ENCODE measurements around the gene COPB2. TPM values are rescaled to one million over a fixed set of nuclear protein-coding genes. Genes with fewer than 3 reads are reported as not detected.
"Not testable (repeated sequence)": the region's sequence is repeated elsewhere in the genome, so short reads cannot be mapped to it uniquely, and the experiment has no call there.

Gene COPB2
- total RNA-seq = 60.0 TPM

- DNase-seq (ENCODE audit: low spot score) (peak; percentile 100), ATAC-seq (peak; percentile 97)
Measured at GRCh38 chr3:139389552-139390368, at the start of gene COPB2. TSS of gene COPB2 (minus strand) at chr3:139389647. CDS start at chr3:139389550, 97 bp downstream.

DNA sequence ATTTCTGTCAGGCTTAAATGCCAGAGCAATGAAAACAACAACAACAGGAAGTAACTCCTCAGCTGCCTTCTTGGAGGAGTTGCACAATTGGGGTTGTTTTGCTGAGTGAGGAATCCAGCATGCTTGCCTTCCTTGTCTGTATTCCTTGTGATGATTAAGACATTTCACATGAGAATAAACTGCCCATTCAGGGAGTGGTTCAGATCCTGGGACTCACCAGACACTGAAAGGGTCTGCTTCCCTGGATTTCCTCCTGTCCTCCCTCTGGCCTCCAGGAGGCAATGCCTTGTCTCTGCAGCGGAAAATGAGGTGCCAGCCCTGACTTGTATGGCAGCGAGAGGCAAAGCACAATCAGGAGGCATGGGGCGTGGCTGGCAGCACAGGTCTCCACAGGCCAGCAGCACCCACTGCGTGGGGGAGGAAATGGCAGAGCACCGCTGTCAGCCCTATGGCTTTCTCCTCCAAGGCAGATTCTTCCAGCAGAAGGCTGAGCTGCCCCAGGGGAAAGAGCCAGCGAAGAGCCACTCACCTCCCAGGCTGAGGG lies 45.4 kb upstream of the COPB2 start:
- DNase-seq (ENCODE audit: low spot score) (no peak), ATAC-seq (peak; percentile 46)

- no peak for ATAC-seq
Measured at GRCh38 chr3:139434228-139434627, 44.8 kb upstream of the COPB2 start.

DNA sequence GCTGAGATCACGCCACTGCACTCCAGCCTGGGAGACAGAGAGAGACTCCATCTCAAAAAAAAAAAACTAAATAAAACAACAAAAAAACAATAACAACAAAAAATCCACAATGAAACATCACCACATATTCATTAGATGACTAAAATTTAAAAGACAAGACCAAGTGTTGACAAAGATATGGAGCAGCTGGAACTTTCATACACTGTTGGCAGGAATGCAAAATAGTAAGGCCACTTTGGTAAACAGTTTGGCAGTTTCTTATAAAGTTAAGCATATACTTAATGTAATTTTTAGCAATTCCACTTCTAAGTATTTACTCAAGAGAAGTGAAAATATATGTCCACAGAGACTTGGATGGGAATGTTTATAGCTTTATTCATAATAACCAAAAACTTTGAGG lies 43.6 kb upstream of the COPB2 start:
- DNase-seq (ENCODE audit: low spot score) = no peak
- no peak for ATAC-seq

More at GRCh38 chr3:139434228-139434627, 44.8 kb upstream of the COPB2 start:
- DNase-seq (ENCODE audit: low spot score) = no peak

DNA sequence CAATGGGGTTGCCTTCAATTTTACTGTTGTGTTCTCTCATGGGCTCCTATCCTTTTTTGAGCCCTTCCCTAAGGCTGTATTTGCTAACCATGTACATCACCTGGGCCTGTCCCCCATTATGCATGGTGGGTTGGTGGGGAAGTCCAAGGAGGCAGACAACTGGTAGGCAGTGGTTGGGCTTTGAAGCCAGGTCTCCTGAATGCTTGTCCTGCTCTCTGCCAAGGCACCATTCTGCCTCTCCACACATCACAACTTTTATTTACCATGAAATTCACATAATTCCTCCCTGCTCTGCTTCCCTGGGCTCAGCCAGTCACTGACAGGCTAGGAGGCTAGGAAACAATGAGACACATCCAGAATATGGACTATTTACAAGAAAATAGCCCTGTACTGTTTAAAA lies 41.0 kb upstream of the COPB2 start:
- no peak for DNase-seq (ENCODE audit: low spot score)
- ATAC-seq = no peak

DNA sequence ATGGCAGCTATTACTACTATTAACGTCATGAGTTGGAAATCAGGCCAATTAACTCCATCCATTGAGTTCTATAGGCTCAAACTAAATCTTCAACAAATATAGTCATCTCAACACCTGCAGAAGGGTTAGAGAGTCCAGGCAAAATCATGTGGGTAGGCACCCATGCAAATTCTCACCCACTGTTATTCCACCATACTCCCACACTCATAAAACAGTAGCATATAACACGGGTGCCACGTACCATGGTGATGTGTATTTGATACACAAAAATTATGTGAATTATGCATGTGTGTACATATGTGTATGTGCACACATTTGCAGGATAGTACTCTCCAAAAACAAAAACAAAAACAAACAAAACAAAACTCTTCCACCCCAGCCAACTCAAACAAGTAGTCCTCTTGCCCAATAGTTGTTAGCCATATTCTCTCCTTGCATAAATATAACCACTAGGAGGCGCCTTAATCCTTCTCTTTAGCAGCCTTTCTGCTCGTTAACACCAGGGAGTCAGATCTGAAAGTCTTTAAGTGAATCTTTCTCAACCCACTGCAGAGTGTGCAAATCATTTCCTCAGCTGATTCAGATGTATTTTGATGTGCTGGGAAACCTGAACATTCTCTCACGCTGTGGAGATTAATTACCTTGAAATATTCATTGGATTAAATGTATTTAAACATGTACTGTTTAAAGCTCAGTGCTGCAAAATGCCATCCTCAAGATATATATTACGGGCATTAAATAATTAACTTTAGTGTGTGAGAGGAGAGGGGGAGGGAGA lies 38.0 kb upstream of the COPB2 start:
- DNase-seq (ENCODE audit: low spot score) = no peak
- peak; percentile 99 for ATAC-seq

DNA sequence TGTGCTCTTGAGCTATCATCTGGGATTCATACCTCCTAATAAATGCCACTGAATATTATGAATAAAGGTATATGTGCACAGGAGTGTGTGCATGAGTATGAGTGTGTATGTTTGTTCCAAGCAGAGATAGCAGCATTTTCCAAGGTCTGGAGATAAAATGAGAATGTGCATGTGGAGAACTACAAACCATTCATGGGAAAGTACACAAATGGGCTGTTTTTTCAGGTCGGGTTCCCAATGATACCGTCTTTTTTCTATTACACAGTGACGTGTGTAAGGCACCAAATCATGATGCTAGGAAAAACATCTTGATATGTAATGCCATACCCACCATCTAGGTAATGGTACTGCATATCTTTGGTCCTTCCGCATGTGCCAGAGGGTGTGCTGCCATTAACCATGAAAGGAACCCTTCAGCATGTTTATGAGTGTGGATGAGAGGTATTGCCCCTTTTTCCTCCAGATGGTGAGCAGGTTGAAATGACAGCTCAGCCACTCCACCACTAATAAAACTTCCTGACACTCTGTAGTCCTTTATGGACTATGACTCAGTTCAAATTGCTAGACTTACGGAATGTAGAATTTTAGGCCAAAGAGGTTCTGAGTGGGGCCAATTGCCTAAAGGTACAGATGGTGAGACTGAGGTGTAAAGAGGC lies 36.4 kb upstream of the COPB2 start:
- no peak for ATAC-seq
- DNase-seq (ENCODE audit: low spot score) = no peak

DNA sequence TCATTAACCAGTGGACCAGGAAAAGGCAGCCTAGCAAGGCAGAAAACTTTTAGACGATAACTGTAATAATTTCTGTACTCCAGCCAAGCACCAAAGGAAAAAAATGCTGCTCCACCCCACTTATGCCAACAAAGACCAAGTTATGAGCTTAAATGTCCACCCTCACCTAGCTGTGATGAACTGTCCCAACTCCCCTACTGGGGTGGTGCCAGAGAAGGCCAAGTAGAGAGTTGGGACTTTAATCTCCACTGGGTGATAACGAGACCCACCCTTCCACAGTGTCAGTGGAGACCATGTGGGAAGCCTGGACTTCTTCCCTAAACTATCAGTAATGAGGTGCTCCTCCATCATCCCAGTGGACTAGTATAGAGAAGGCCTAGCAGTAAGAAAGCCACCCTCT lies 33.8 kb upstream of the COPB2 start:
- ATAC-seq (no peak), DNase-seq (ENCODE audit: low spot score) (no peak)

- ATAC-seq = no peak
- DNase-seq (ENCODE audit: low spot score) = no peak
Measured at GRCh38 chr3:139421460-139421859, 32.0 kb upstream of the COPB2 start.

DNA sequence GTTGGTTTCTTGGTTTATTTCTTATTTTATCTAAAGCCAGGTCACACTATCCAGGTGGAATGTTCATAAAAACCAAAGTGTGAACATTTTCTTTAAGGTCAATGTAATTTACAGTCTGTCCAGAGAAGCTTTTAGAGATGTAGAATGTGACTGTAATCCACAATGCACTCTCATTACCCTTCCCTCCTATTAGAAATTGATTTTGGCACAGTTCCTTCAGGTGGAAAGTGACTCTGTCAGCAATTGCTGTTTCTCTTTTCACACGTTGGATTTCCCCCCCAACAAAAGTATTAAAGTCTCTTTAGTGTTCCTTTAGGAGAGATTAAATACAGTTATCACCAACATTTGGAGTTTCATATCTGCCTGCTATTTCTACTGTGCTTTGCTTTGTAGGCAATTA lies 31.6 kb upstream of the COPB2 start:
- DNase-seq (ENCODE audit: low spot score) = no peak
- ATAC-seq = peak; percentile 64

DNA sequence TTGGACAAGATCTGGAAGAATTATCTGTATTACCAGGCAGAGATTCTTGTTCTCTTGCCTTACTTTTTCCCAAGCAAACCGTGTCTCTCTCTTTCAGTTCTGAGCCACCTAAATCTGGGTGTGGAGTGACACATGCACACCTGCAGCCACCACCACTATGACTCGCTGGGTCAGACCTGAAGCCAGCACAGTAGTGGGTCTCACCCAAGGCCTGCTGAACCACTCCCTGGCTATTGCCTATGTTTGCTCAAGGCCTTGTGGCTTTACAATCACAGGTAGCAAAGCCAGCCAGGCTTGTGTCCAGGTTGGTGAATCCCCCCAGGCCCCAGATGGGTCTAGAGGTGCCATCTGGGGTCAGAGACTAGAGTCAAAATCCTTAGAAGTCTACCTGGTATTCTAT lies 28.7 kb upstream of the COPB2 start:
- ATAC-seq = no peak

DNA sequence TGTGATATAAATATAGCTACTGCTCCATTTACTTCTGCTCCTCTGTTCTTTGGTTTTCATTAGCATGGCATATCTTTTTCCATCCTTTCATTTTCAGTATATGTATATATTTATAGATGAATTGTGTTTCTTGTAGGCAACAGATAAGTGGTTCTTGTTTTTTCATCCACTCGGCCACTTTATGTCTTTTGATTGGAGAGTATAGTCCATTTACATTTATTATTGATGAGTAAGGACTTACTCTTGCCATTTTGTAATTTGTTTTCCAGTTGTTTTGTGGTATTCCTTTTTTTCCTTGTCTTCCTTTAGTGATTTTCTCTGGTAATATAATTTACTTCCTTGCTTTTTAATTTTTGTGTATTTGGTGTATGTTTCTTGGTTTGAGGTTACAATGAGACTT lies 26.8 kb upstream of the COPB2 start:
- ATAC-seq = no peak

More for the DNA sequence above, 28.7 kb upstream of the COPB2 start:
- DNase-seq (ENCODE audit: low spot score) = no peak

DNA sequence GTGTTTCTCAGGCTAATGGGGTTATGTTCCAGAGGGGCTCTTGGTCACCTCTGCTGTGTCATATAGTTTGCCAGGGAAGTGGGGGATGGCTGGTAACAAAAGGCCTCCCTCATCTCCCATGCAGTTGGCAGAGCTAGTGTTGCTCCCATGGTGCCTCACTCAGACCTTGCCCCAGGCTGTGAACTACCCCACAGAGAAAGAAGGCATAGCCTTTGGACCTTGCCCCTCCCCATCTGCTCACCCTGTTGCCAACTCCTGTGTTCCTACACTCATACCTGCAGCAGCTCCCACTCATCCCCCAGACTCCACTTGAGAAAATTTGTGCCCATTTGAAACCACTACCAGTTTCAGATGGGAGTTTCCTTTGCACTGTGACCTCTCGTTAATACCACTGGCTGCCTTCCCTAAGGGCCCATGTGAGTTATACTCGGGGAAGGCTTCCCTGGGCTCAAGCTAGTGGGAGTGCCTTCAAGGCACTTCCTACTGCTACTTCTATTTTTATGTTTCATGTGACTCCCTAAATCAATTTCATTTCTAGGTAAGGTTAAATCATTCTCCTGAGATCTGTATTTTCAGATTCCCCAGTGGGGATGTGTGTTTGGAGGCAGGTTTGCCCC lies 25.3 kb upstream of the COPB2 start:
- peak; percentile 56 for DNase-seq (ENCODE audit: low spot score)
- peak; percentile 95 for ATAC-seq

More for the DNA sequence above, 26.8 kb upstream of the COPB2 start:
- no peak for DNase-seq (ENCODE audit: low spot score)

- not testable (repeated sequence) for DNase-seq (ENCODE audit: low spot score); ATAC-seq
Measured at GRCh38 chr3:139412891-139413290, 23.4 kb upstream of the COPB2 start.

DNA sequence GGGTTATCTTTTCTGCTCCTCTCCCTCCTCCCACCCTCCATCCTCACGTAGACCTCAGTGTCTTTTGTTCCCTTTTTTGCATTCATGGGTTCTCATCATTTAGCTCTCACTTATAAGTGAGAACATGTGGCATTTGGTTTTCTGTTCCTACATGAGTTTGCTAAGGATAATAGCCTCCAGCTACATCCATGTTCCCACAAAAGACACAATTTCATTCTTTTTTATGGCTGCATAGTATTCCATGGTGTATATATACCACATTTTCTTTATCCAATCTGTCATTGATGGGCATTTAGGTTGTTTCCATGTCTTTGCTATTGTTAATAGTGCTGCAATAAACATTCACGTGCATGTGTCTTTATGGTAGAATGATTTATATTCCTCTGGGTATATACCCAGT lies 11.7 kb upstream of the COPB2 start:
- ATAC-seq; DNase-seq (ENCODE audit: low spot score): not testable (repeated sequence)

- no peak for DNase-seq (ENCODE audit: low spot score)
Measured at GRCh38 chr3:139396707-139397106, 7.3 kb upstream of the COPB2 start.

DNA sequence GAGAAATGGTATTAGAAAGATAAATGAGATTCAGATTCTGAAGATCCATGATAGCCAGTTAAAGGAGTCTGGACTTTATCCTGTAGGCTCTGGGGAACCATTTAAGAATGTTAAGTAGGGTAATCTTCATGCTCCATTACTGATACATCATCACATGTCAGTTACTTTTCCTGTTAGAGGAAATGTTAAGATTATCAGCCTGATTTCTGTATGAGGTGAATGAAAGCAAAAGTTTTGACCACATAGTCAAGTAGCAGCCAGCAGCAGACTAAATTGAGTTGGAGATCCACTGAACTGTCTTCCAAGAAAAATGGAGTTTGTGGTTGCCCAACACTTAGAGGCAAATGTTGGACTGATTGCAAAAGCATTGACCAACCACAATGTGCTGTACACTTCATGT lies 4.7 kb upstream of the COPB2 start:
- no peak for ATAC-seq
- DNase-seq (ENCODE audit: low spot score) = no peak

More at GRCh38 chr3:139396707-139397106, 7.3 kb upstream of the COPB2 start:
- no peak for ATAC-seq

DNA sequence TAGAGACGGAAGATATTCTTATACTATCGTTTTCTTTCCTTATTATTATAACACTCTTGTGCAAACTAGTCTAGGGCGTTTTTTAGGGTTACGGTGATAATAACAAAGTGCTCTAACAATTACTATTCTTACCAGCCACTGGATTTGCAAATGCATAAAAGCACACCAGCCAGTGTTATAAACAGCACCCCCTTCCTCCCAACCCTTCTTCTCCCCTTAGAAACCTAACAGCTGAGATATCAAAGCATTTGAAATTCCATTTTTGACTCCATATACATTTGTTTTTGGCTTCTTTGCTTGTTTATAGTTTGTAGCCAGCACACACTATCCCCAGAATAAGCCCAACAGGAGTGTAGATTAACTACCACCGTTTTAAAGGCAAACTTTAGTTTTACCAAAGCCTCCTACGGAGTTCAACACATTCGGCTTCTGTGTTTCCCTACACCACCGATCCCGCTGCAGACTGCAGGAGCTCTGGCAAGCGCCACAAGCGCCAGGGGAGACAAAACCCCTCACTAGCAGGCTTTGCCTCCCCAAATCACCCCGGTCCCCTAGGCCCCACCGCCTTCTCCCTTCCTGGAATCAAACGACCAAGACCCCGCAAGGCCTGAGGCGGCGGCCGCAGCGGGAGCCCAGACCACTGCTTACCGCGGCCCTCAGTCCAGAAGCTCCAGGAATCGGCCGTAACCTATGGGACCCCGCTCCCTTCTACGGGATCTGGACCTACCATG lies 461 bp downstream of the COPB2 start:
- DNase-seq (ENCODE audit: low spot score) = no peak
- peak; percentile 42 for ATAC-seq

DNA sequence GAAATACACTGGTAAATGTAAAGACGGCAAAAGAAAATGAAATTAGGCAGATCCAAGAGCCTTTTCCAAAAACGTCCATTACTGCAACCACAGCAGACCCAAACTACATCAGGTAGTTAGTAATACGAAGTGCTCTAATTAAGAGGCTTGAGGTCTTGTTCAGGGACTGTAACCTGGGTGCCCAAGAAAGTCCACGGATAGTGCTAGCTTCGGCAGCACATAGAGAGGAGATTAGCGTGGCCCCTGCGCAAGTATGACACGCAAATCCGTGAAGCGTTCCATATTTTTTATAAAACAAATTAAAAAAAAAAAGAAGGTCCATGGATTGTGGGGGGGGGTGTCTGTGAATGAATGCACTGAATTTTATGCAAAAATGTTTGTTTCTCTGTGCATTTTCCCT lies 1.4 kb downstream of the COPB2 start:
- ATAC-seq = no peak
- no peak for DNase-seq (ENCODE audit: low spot score)

DNA sequence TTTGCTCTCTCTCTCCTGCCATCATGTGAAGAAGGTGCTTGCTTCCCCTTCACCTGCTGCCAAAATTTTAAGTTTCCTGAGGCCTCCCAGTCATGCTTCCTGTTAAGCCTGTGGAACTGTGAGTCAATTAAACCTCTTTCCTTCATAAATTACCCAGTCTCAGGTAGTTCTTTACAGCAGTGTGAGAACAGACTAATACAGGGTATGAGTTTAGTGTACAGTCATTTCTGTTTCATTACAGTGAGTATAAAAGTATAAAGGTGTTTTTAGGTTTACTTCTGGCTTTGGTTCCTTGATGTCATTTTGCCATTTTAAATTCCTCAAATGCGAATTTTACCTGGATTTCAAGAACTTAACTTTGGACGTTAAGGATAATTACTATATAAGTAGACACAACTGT lies 7.2 kb downstream of the COPB2 start:
- not testable (repeated sequence) for DNase-seq (ENCODE audit: low spot score); ATAC-seq
